H9 (cell line): ENCODE data around the gene SRGAP1. TPM values are rescaled to one million over a fixed set of nuclear protein-coding genes. Genes with fewer than 3 reads are reported as not detected.

Experiments used
- DNase-seq: peaks from one replicate; pipeline ENCODE4 v3.0.0-alpha.2; 2017
- H2AFZ ChIP-seq: one replicate; pipeline ENCODE4 v1.6.1; 2013; ENCODE audit warnings: mild to moderate bottlenecking, low read length, control low read depth, moderate library complexity
- H2AK5ac ChIP-seq: 2 replicates; pipeline ENCODE4 v1.6.1; 2013; ENCODE audit warnings: low read length, control low read depth, mixed read lengths; ENCODE audit not compliant: insufficient read length
- H2BK120ac ChIP-seq: one replicate; pipeline ENCODE4 v1.6.1; 2013; ENCODE audit warnings: low read depth, mild to moderate bottlenecking, low read length, control low read depth, inconsistent platforms; ENCODE audit not compliant: poor library complexity, severe bottlenecking
- H2BK12ac ChIP-seq: 2 replicates; pipeline ENCODE4 v1.6.1; 2013; ENCODE audit warnings: low read length, control low read depth, mixed read lengths, low read depth; ENCODE audit not compliant: insufficient read length
- H2BK15ac ChIP-seq: 2 replicates; pipeline ENCODE4 v1.6.1; 2013; ENCODE audit warnings: low read depth, low read length, control low read depth
- H2BK20ac ChIP-seq: one replicate; pipeline ENCODE4 v1.6.1; 2013; ENCODE audit warnings: low read depth, mild to moderate bottlenecking, low read length, control low read depth, inconsistent platforms; ENCODE audit not compliant: poor library complexity, severe bottlenecking
- H2BK5ac ChIP-seq: 2 replicates; pipeline ENCODE4 v1.6.1; 2013; ENCODE audit warnings: low read length, control low read depth, mixed read lengths; ENCODE audit not compliant: insufficient read length
- H3K14ac ChIP-seq: 2 replicates; pipeline ENCODE4 v1.6.1; 2013; ENCODE audit warnings: low read length, control low read depth; ENCODE audit not compliant: insufficient read depth
- H3K18ac ChIP-seq: 2 replicates; pipeline ENCODE4 v1.6.1; 2013; ENCODE audit warnings: low read depth, mild to moderate bottlenecking, mixed read lengths, low read length, control low read depth; ENCODE audit not compliant: insufficient read length
- H3K23ac ChIP-seq: 2 replicates; pipeline ENCODE4 v1.6.1; 2013; ENCODE audit warnings: low read length, control low read depth, mixed read lengths, low read depth; ENCODE audit not compliant: insufficient read length
- H3K23me2 ChIP-seq: 2 replicates; pipeline ENCODE4 v1.6.1; 2013; ENCODE audit warnings: low read depth, mild to moderate bottlenecking, mixed read lengths, low read length, control low read depth; ENCODE audit not compliant: insufficient read length, poor library complexity, severe bottlenecking
- H3K27ac ChIP-seq: 2 replicates; pipeline ENCODE4 v1.5.1; 2013; ENCODE audit warnings: low read length, control low read depth, mixed read lengths, low read depth; ENCODE audit not compliant: insufficient read length
- H3K27me3 ChIP-seq: 2 replicates; pipeline ENCODE4 v1.6.1; 2013; ENCODE audit warnings: low read length, control low read depth, inconsistent platforms; ENCODE audit not compliant: insufficient read depth
- H3K4ac ChIP-seq: 2 replicates; pipeline ENCODE4 v1.6.1; 2013; ENCODE audit warnings: low read depth, mild to moderate bottlenecking, control low read depth, inconsistent platforms, low read length, moderate library complexity
- H3K4me1 ChIP-seq: 2 replicates; pipeline ENCODE4 v1.6.1; 2013; ENCODE audit warnings: low read length, control low read depth, inconsistent platforms; ENCODE audit not compliant: insufficient read depth
- H3K4me2 ChIP-seq: 2 replicates; pipeline ENCODE4 v1.6.1; 2013; ENCODE audit warnings: low read length, control low read depth, mixed read lengths; ENCODE audit not compliant: insufficient read length, insufficient read depth
- H3K56ac ChIP-seq: 2 replicates; pipeline ENCODE4 v1.6.1; 2013; ENCODE audit warnings: low read depth, mild to moderate bottlenecking, mixed read lengths, low read length, control low read depth; ENCODE audit not compliant: insufficient read length
- H3K79me1 ChIP-seq: 2 replicates; pipeline ENCODE4 v1.6.1; 2013; ENCODE audit warnings: low read depth, mild to moderate bottlenecking, moderate library complexity, low read length, control low read depth, inconsistent platforms; ENCODE audit not compliant: insufficient read depth, poor library complexity, severe bottlenecking
- H3K79me2 ChIP-seq: 2 replicates; pipeline ENCODE4 v1.6.1; 2013; ENCODE audit warnings: low read length, control low read depth, inconsistent platforms; ENCODE audit not compliant: insufficient read depth
- H3K9ac ChIP-seq: 2 replicates; pipeline ENCODE4 v1.6.1; 2013; ENCODE audit warnings: low read length, control low read depth, mixed read lengths; ENCODE audit not compliant: insufficient read length; ENCODE audit errors: extremely low read depth
- H3K9me3 ChIP-seq: one replicate; pipeline ENCODE4 v1.6.1; 2013; ENCODE audit warnings: low read depth, low read length, inconsistent platforms; ENCODE audit not compliant: control insufficient read depth
- H3T11ph ChIP-seq: one replicate; pipeline ENCODE4 v1.6.1; 2013; ENCODE audit warnings: mild to moderate bottlenecking, low read length, control low read depth, inconsistent platforms
- H4K20me1 ChIP-seq: one replicate; pipeline ENCODE4 v1.6.1; 2013; ENCODE audit not compliant: control insufficient read depth, insufficient read length, insufficient read depth
- H4K5ac ChIP-seq: 2 replicates; pipeline ENCODE4 v1.6.1; 2013; ENCODE audit warnings: low read depth, mild to moderate bottlenecking, mixed read lengths, low read length, control low read depth; ENCODE audit not compliant: insufficient read length
- H4K8ac ChIP-seq: replicated peaks from 2 replicates; pipeline ENCODE4 v1.6.1; 2013; ENCODE audit warnings: low read length, control low read depth, mixed read lengths, low read depth; ENCODE audit not compliant: insufficient read length
- H4K91ac ChIP-seq: 2 replicates; pipeline ENCODE4 v1.6.1; 2013; ENCODE audit warnings: low read depth, mild to moderate bottlenecking, moderate library complexity, mixed read lengths, low read length, control low read depth; ENCODE audit not compliant: insufficient read length
- H3K27ac Mint-ChIP-seq, 3 experiments: 2 replicates in 2 of 3; 3 replicates in 1 of 3; pipeline ENCODE4 v1.8.0; 2020 to 2021; ENCODE audit warnings: mixed read lengths in 3 of 3, mild to moderate bottlenecking in 1 of 3, moderate library complexity in 1 of 3
- H3K27me3 Mint-ChIP-seq: 2 replicates; pipeline ENCODE4 v1.8.0; 2021; ENCODE audit warnings: low read depth, mild to moderate bottlenecking, moderate library complexity, mixed read lengths
- H3K36me3 Mint-ChIP-seq, 3 experiments: 2 replicates in 2 of 3; 3 replicates in 1 of 3; pipeline ENCODE4 v1.8.0; 2020 to 2021; ENCODE audit warnings: low read depth in 3 of 3, mixed read lengths in 3 of 3; ENCODE audit not compliant: insufficient read depth in 1 of 3
- H3K4me1 Mint-ChIP-seq, 2 experiments: 2 replicates each; pipeline ENCODE4 v1.8.0; 2020; ENCODE audit warnings: mixed read lengths in 2 of 2
- H3K4me3 Mint-ChIP-seq, 2 experiments: 2 replicates in 1 of 2; 3 replicates in 1 of 2; pipeline ENCODE4 v1.8.0; 2020 to 2021; ENCODE audit warnings: mild to moderate bottlenecking in 2 of 2, mixed read lengths in 2 of 2, moderate library complexity in 1 of 2
- H3K9me3 Mint-ChIP-seq, 2 experiments: 2 replicates in 1 of 2; 3 replicates in 1 of 2; pipeline ENCODE4 v1.8.0; 2020; ENCODE audit warnings: mild to moderate bottlenecking in 2 of 2, mixed read lengths in 2 of 2, moderate library complexity in 1 of 2
- CTCF ChIP-seq: fragments of 200-600 bp; sonication (generic); conservative IDR thresholded peaks from 3 replicates; pipeline ENCODE4 v1.8.0; 2021; ENCODE audit warnings: antibody characterized with exemption, mild to moderate bottlenecking
- WGBS: extraction: QIAGEN DNeasy Blood & Tissue Kit; methylation state at CpG from one replicate; pipeline ENCODE4 v1.1.7; 2013; ENCODE audit warnings: missing lambda C conversion rate, low lambda C conversion rate, mixed read lengths; ENCODE audit not compliant: insufficient read length; ENCODE audit errors: extremely low coverage; 5-methylcytosine and 5-hydroxymethylcytosine counted together
- total RNA-seq: library from RNA; stranded (reverse); gene quantifications from 2 replicates; pipeline ENCODE4 v1.2.1, GENCODE V29; 2021

The SRGAP1 gene
- total RNA-seq, 1 experiment from 2014 or later: 4.8 TPM

- Histone ChIP-seq H2BK15ac (no peak overlapping the region), H3K9me3 (no peaks in the 10 kb centered on the region), H3K23ac (no peak overlapping the region), H3K9ac (no peak overlapping the region), H2AFZ (no peak overlapping the region), H3K79me1 (no peaks in the 10 kb centered on the region), H4K5ac (no peak overlapping the region), H2AK5ac (no peak overlapping the region), H2BK120ac (no peak overlapping the region), H3K79me2 (no peaks in the 10 kb centered on the region), H3K18ac (no peak overlapping the region), H2BK5ac (no peak overlapping the region), H2BK12ac (no peak overlapping the region), H3K27ac (no peak overlapping the region), H3K4me2 (no peak overlapping the region), H3K4ac (no peak overlapping the region), H4K8ac (no peak overlapping the region), H3K4me1 (no peaks in the 10 kb centered on the region; the same call in 1 of the 2 replicates), H4K20me1 (no peaks in the 10 kb centered on the region), H3T11ph (no peak overlapping the region), H3K23me2 (no peaks in the 10 kb centered on the region), H3K14ac (no peak overlapping the region), H2BK20ac (no peak overlapping the region), H3K56ac (no peak overlapping the region), H3K27me3 (no peaks in the 10 kb centered on the region), H4K91ac (no peak overlapping the region)
- peaks cover 4 to 5% of the 10 kb centered on the region in 2 experiments; a peak in 2 of 4 replicates for H3K4me1 Mint-ChIP-seq
- H3K9me3 Mint-ChIP-seq: peaks cover 0 to 8% of the 10 kb centered on the region in 2 experiments; a peak in 1 of 5 replicates
- H3K36me3 Mint-ChIP-seq: peaks cover 4 to 12% (median 8%) of the 10 kb centered on the region in 3 experiments; a peak in 5 of 7 replicates
- WGBS: no CpG with 5 or more reads among the region's 1 CpG
- H3K27me3 Mint-ChIP-seq: no peaks in the 10 kb centered on the region
- DNase-seq: no peak
- no peak overlapping the region for H3K4me3 Mint-ChIP-seq
- no peak overlapping the region for H3K27ac Mint-ChIP-seq
- TF ChIP-seq CTCF: no peak
These were observed 182.8 kb downstream of the SRGAP1 start for GRCh38 chr12:64027311-64027710.
